ENCODE data around the gene ABCA12. TPM values are rescaled to one million over a fixed set of nuclear protein-coding genes. Genes with fewer than 3 reads are reported as not detected.

ABCA12 gene
- total and polyA plus RNA-seq, 8 donors, result 0.03 TPM; not detected in 5

GRCh38 chr2:215149894-215150293, 11.5 kb upstream of the ABCA12 start:
- Histone ChIP-seq H3K4me1 (no peaks in the 10 kb centered on the region), H3K4me3 (no peak overlapping the region), H3K27me3 (no peaks in the 10 kb centered on the region), H3K36me3 (no peaks in the 10 kb centered on the region), H3K27ac (no peak overlapping the region), H3K9me3 (no peaks in the 10 kb centered on the region)
- no peak for DNase-seq
- 83 to 90% methylated on average over 1 of the region's 1 CpG for WGBS, 2 donors
- TF ChIP-seq, protein P1, sequence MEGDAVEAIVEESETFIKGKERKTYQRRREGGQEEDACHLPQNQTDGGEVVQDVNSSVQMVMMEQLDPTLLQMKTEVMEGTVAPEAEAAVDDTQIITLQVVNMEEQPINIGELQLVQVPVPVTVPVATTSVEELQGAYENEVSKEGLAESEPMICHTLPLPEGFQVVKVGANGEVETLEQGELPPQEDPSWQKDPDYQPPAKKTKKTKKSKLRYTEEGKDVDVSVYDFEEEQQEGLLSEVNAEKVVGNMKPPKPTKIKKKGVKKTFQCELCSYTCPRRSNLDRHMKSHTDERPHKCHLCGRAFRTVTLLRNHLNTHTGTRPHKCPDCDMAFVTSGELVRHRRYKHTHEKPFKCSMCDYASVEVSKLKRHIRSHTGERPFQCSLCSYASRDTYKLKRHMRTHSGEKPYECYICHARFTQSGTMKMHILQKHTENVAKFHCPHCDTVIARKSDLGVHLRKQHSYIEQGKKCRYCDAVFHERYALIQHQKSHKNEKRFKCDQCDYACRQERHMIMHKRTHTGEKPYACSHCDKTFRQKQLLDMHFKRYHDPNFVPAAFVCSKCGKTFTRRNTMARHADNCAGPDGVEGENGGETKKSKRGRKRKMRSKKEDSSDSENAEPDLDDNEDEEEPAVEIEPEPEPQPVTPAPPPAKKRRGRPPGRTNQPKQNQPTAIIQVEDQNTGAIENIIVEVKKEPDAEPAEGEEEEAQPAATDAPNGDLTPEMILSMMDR (IDR thresholded peaks at IDR 0.05), result no peak
- FAIRE-seq, result no peak
- intact Hi-C loops (cut with DNase I), result no loop called here
- ATAC-seq, result no peak

- H3K4me1 ChIP-seq, result no peaks in the 10 kb centered on the region
- intact Hi-C loops (cut with DNase I), result no loop called here
- no peak for ATAC-seq
- DNase-seq, result no peak
- 3 to 8% methylated on average over 1 of the region's 1 CpG for WGBS, 2 donors
- no peak overlapping the region for H3K4me3 ChIP-seq
- TF ChIP-seq, protein P1 (IDR thresholded peaks at IDR 0.05), result no peak
- no peaks in the 10 kb centered on the region for H3K9me3 ChIP-seq
- H3K27ac ChIP-seq, result no peak overlapping the region
- H3K27me3 ChIP-seq, result no peaks in the 10 kb centered on the region
- no peaks in the 10 kb centered on the region for H3K36me3 ChIP-seq
- FAIRE-seq, result no peak
These were observed 11.1 kb upstream of the ABCA12 start for GRCh38 chr2:215149486-215149885.

GRCh38 chr2:215149060-215149459, 10.6 kb upstream of the ABCA12 start:
- intact Hi-C loops (cut with DNase I), result no loop called here
- TF ChIP-seq, protein P1 (IDR thresholded peaks at IDR 0.05), result no peak
- Histone ChIP-seq H3K4me3 (no peak overlapping the region), H3K4me1 (no peaks in the 10 kb centered on the region), H3K27me3 (no peaks in the 10 kb centered on the region), H3K9me3 (no peaks in the 10 kb centered on the region), H3K36me3 (no peaks in the 10 kb centered on the region), H3K27ac (no peak overlapping the region)
- no peak for FAIRE-seq
- no peak for DNase-seq
- ATAC-seq, result no peak
- 65 to 68% methylated on average over 2 of the region's 2 CpGs for WGBS, 2 donors

DNA sequence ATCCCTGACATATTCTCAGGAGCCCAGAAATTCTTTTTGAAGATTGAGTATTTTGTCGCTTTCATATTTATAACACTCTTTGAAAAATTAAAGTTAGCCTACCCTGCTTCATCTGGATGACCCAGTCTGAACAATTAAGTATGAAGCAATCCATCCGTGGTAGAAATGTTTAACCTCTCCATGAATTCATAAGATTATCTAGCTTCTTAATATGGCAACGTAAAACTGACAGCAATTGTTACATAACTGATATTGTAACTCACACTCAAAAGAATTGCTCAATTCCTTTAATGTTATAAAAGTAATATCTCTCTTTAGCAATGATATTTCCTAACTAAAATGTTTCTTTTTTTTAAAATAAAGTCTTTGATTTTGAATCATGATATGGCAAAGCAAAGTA, 7.2 kb upstream of the ABCA12 start:
- no peak overlapping the region for H3K27ac ChIP-seq
- no peaks in the 10 kb centered on the region for H3K9me3 ChIP-seq
- H3K4me1 ChIP-seq, result no peaks in the 10 kb centered on the region
- WGBS, 2 donors, result 51% methylated on average over 3 of the region's 3 CpGs
- DNase-seq (no peak), FAIRE-seq (no peak), ATAC-seq (no peak)
- TF ChIP-seq, protein P1 (IDR thresholded peaks at IDR 0.05), result no peak
- H3K4me3 ChIP-seq, result no peak overlapping the region
- intact Hi-C loops (cut with DNase I), result no loop called here
- no peaks in the 10 kb centered on the region for H3K36me3 ChIP-seq
- no peaks in the 10 kb centered on the region for H3K27me3 ChIP-seq

- DNase-seq (no peak), ATAC-seq (no peak), FAIRE-seq (no peak)
- intact Hi-C loops (cut with DNase I), result no loop called here
- H3K9me3 ChIP-seq, result no peaks in the 10 kb centered on the region
- TF ChIP-seq, protein P1 (IDR thresholded peaks at IDR 0.05), result no peak
- no peak overlapping the region for H3K4me3 ChIP-seq
- no peak overlapping the region for H3K27ac ChIP-seq
- 63% methylated on average over 5 of the region's 5 CpGs for WGBS, 2 donors
- no peaks in the 10 kb centered on the region for H3K27me3 ChIP-seq
- H3K36me3 ChIP-seq, result no peaks in the 10 kb centered on the region
- H3K4me1 ChIP-seq, result no peaks in the 10 kb centered on the region
These were observed 5.9 kb upstream of the ABCA12 start for GRCh38 chr2:215144106-215144875.

All from pancreas (tissue), 10 donors.